Ascending aorta (tissue), 2 donors: ENCODE measurements around the gene ABCA12. TPM values are rescaled to one million over a fixed set of nuclear protein-coding genes. Genes with fewer than 3 reads are reported as not detected.

Experiments
- DNase-seq, 2 donors: peaks; one replicate each; pipeline ENCODE4 v3.0.0-alpha.2; 2019; ENCODE audit warnings: low spot score in 2 of 2
- H3K27ac ChIP-seq, 2 donors: fragments of 200-600 bp; sonication (generic); one replicate each; pipeline ENCODE4 v1.5.1; 2016 to 2017; ENCODE audit warnings: mild to moderate bottlenecking in 1 of 2
- H3K27me3 ChIP-seq: fragments of 200-600 bp; sonication (generic); one replicate; pipeline ENCODE4 v1.5.1; 2017
- H3K36me3 ChIP-seq, 2 donors: fragments of 200-600 bp; sonication (generic); one replicate each; pipeline ENCODE4 v1.5.1; 2016
- H3K4me1 ChIP-seq, 2 donors: fragments of 200-600 bp; sonication (generic); one replicate each; pipeline ENCODE4 v1.5.1; 2016 to 2017; ENCODE audit warnings: mild to moderate bottlenecking in 1 of 2
- H3K4me3 ChIP-seq, 2 donors: fragments of 200-600 bp; sonication (generic); one replicate each; pipeline ENCODE4 v1.5.1; 2016 to 2017; ENCODE audit warnings: mild to moderate bottlenecking in 1 of 2
- H3K9me3 ChIP-seq, 2 donors: fragments of 200-600 bp; sonication (generic); one replicate each; pipeline ENCODE4 v1.5.1; 2016
- intact Hi-C: fragments of 100-400 bp; cut with DNase I; formaldehyde crosslinking; loops from one replicate; pipeline ENCODE4 v1.15.1; 2023
- total RNA-seq: library from RNA; depleted of rRNA; stranded (reverse); fragments of >200 nt; gene quantifications from one replicate; pipeline ENCODE4 v1.1.0, GENCODE V29; 2016
- TF ChIP-seq, protein P1 (sequence below), 3 experiments: fragments of 200-600 bp in 2 of 3; fragments of 450-650 bp in 1 of 3; sonication (generic) in 2 of 3; IDR thresholded peaks; one replicate each; pipeline ENCODE4 v1.5.1; 2016 to 2019; ENCODE audit warnings: antibody characterized with exemption in 3 of 3, mild to moderate bottlenecking in 1 of 3, moderate library complexity in 1 of 3

Gene ABCA12
- total RNA-seq, 1 donor from 2014 or later: not detected

DNA sequence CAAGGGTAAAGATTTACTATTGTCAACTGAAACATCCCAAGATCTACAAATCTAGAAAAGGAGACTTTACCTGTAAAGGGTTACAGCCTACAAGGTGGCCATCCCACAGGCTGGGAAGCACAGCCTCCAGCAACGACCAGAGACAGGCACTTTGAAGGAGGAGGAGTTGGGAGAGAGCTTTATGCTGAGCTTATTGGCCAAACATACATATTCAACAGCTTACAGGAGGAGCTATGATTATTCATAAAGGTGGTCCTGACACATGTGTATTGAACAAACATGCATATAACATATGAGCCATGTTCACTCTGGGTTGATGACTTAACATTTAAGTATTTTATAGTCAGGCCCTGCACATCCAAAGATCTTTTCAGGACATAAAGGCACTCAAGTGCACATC, 11.1 kb upstream of the ABCA12 start:
- no peak for DNase-seq
- Histone ChIP-seq H3K27ac (no peak overlapping the region), H3K4me3 (no peak overlapping the region), H3K4me1 (no peaks in the 10 kb centered on the region), H3K36me3 (no peaks in the 10 kb centered on the region), H3K9me3 (no peaks in the 10 kb centered on the region), H3K27me3 (no peaks in the 10 kb centered on the region)
- intact Hi-C loops: no loop called here
- TF ChIP-seq, protein P1, sequence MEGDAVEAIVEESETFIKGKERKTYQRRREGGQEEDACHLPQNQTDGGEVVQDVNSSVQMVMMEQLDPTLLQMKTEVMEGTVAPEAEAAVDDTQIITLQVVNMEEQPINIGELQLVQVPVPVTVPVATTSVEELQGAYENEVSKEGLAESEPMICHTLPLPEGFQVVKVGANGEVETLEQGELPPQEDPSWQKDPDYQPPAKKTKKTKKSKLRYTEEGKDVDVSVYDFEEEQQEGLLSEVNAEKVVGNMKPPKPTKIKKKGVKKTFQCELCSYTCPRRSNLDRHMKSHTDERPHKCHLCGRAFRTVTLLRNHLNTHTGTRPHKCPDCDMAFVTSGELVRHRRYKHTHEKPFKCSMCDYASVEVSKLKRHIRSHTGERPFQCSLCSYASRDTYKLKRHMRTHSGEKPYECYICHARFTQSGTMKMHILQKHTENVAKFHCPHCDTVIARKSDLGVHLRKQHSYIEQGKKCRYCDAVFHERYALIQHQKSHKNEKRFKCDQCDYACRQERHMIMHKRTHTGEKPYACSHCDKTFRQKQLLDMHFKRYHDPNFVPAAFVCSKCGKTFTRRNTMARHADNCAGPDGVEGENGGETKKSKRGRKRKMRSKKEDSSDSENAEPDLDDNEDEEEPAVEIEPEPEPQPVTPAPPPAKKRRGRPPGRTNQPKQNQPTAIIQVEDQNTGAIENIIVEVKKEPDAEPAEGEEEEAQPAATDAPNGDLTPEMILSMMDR (IDR thresholded peaks at IDR 0.05): no peak

DNA sequence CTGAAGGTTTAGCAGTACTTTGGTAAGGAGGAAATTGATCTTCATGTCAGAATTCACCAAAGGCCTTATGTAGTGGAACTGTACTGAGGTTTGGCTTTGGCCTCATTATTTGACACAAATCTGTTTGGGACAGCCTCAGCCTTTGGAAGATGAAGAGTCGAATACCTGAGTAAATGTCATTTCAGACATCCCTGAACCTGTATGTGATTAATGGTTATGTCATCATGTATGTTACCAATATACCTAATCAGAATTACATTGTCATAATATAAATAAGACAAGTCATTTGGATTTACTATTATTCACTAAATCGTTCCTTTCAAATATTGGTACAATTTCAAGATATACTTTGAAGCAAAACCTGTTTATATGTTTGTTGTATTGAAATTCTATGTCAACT, 10.6 kb upstream of the ABCA12 start:
- H3K27me3 ChIP-seq: no peaks in the 10 kb centered on the region
- H3K9me3 ChIP-seq: no peaks in the 10 kb centered on the region
- H3K4me1 ChIP-seq: no peaks in the 10 kb centered on the region
- TF ChIP-seq, protein P1 (IDR thresholded peaks at IDR 0.05): no peak
- no peak for DNase-seq
- intact Hi-C loops: no loop called here
- no peaks in the 10 kb centered on the region for H3K36me3 ChIP-seq
- no peak overlapping the region for H3K27ac ChIP-seq
- no peak overlapping the region for H3K4me3 ChIP-seq

DNA sequence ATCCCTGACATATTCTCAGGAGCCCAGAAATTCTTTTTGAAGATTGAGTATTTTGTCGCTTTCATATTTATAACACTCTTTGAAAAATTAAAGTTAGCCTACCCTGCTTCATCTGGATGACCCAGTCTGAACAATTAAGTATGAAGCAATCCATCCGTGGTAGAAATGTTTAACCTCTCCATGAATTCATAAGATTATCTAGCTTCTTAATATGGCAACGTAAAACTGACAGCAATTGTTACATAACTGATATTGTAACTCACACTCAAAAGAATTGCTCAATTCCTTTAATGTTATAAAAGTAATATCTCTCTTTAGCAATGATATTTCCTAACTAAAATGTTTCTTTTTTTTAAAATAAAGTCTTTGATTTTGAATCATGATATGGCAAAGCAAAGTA, 7.2 kb upstream of the ABCA12 start:
- Histone ChIP-seq H3K4me3 (no peak overlapping the region), H3K4me1 (no peaks in the 10 kb centered on the region)
- TF ChIP-seq, protein P1 (IDR thresholded peaks at IDR 0.05): no peak

DNA sequence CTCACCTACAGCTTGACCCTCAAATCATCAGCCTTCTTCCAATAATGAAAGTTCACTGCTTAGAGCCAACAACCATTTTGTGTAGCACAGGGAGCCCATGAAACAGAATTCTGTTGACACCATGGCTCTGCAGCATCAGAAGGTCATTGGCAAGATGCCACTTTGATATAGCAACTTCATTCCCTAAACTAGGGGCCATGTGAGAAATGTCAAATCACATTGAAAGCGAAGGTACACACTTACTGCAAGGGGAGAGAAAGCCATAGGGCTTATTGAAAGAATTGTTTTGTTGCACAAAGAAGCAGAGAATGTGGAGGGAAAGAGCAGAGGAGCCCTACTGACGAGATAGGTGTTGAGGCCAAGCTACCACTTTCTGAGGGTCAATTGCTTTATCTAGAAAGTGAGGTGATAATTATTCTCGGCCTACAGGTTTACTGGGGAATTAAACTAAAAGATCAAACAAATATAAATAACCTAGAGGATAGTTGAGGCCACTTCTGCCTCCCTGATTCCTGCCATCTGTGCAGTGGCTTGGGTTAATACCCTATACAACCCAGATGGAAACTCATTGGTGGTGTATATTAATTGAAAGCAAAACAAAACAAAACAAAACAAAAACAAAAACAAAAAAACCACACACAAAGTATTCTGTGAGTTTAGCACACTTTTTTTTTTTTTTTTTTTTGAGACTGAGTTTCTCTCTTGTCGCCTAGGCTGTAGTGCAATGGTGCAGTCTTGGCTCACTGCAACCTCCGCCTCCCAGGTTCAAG, 5.9 kb upstream of the ABCA12 start:
- Histone ChIP-seq H3K27ac (no peak overlapping the region), H3K4me3 (no peak overlapping the region), H3K4me1 (no peaks in the 10 kb centered on the region), H3K36me3 (no peaks in the 10 kb centered on the region), H3K9me3 (no peaks in the 10 kb centered on the region), H3K27me3 (no peaks in the 10 kb centered on the region)
- DNase-seq: no peak
- intact Hi-C loops: no loop called here
- TF ChIP-seq, protein P1 (IDR thresholded peaks at IDR 0.05): no peak

More for the DNA sequence above, 7.2 kb upstream of the ABCA12 start:
- DNase-seq: no peak
- no peak overlapping the region for H3K27ac ChIP-seq
- intact Hi-C loops: no loop called here
- H3K36me3 ChIP-seq: no peaks in the 10 kb centered on the region
- H3K9me3 ChIP-seq: no peaks in the 10 kb centered on the region
- no peaks in the 10 kb centered on the region for H3K27me3 ChIP-seq

DNA sequence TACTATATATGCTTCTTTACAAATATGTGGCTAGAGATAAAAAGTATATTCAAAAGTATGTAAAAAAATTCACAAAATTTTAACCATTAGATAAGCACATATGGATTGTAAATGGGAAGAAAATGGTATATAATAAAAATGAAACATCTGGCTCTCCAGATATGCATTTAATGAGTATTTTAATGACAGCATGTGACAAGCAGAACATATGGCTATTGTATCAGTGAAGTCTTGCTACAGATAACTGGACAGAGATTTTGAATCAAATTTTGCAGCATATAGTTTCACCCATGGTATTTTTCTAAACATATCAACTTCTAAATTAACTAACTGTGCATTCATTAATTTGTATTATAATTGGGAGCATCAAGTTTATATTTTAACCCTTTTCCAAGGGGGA, 5.0 kb upstream of the ABCA12 start:
- no peaks in the 10 kb centered on the region for H3K27me3 ChIP-seq
- no peaks in the 10 kb centered on the region for H3K36me3 ChIP-seq
- no peaks in the 10 kb centered on the region for H3K4me1 ChIP-seq
- TF ChIP-seq, protein P1 (IDR thresholded peaks at IDR 0.05): no peak
- no peak for DNase-seq
- intact Hi-C loops: no loop called here
- no peak overlapping the region for H3K4me3 ChIP-seq
- no peaks in the 10 kb centered on the region for H3K9me3 ChIP-seq
- H3K27ac ChIP-seq: no peak overlapping the region
